ENCODE measurements around the gene DLGAP1. TPM values are rescaled to one million over a fixed set of nuclear protein-coding genes. Genes with fewer than 3 reads are reported as not detected.

The DLGAP1 gene
- total RNA-seq, 4 donors from 2014 or later = 1.2 to 1.4 (median 1.4) TPM

GRCh38 chr18:3623769-3624545 lies 831.1 kb downstream of the DLGAP1 start:
- WGBS = 31% methylated on average over 29 of the region's 30 CpGs
- H3K27ac ChIP-seq (replicated peaks in 1 of 4) = peak overlapping the region; percentile 68 to 86 (median 84)
- peak overlapping the region; percentile 1 to 24 (median 12) for H3K4me3 ChIP-seq
- H3K36me3 ChIP-seq = no peaks in the 10 kb centered on the region
- intact Hi-C loops (cut with DNase I) = loop anchor here (2.0 kb wide), 1 partner anchor 43 kb away; no protein-coding TSS in a partner anchor
- peaks cover 26 to 38% (median 37%) of the 10 kb centered on the region in 4 donors for H3K4me1 ChIP-seq
- H3K9me3 ChIP-seq = no peaks in the 10 kb centered on the region
- DNase-seq (ENCODE audit: extremely low spot score) = no peak
- TF ChIP-seq CTCF (IDR thresholded peaks at IDR 0.05) (no peak), POLR2A (IDR thresholded peaks at IDR 0.05; ENCODE audit: low read depth) (no peak), EP300 (IDR thresholded peaks at IDR 0.05) (peak; percentile 37), POLR2AphosphoS5 (IDR thresholded peaks at IDR 0.05) (peak; percentile 73 to 86)
- H3K27me3 ChIP-seq = no peaks in the 10 kb centered on the region

- WGBS = 92% methylated on average over 18 of the region's 18 CpGs
- H3K27ac ChIP-seq (replicated peaks in 1 of 4) = no peak overlapping the region
Measured at GRCh38 chr18:3620146-3621119, 834.7 kb downstream of the DLGAP1 start.

GRCh38 chr18:3619746-3620145 lies 835.4 kb downstream of the DLGAP1 start:
- Histone ChIP-seq H3K27me3 (no peaks in the 10 kb centered on the region), H3K4me1 (peaks cover 21 to 31% (median 30%) of the 10 kb centered on the region in 4 donors), H3K36me3 (no peaks in the 10 kb centered on the region), H3K4me3 (no peak overlapping the region), H3K9me3 (no peaks in the 10 kb centered on the region), H3K27ac (replicated peaks in 1 of 4) (no peak overlapping the region)
- no peak for DNase-seq (ENCODE audit: extremely low spot score)
- WGBS = 100% methylated on average over 4 of the region's 4 CpGs
- no peak for TF ChIP-seq POLR2A (IDR thresholded peaks at IDR 0.05; ENCODE audit: low read depth)
- no peak for TF ChIP-seq EP300 (IDR thresholded peaks at IDR 0.05)
- TF ChIP-seq POLR2AphosphoS5 (IDR thresholded peaks at IDR 0.05) = no peak
- no peak for TF ChIP-seq CTCF (IDR thresholded peaks at IDR 0.05)
- intact Hi-C loops (cut with DNase I) = no loop called here

More at GRCh38 chr18:3620146-3621119, 834.7 kb downstream of the DLGAP1 start:
- Histone ChIP-seq H3K9me3 (no peaks in the 10 kb centered on the region), H3K36me3 (no peaks in the 10 kb centered on the region), H3K4me1 (peaks cover 26 to 38% (median 37%) of the 10 kb centered on the region in 4 donors), H3K4me3 (no peak overlapping the region), H3K27me3 (no peaks in the 10 kb centered on the region)
- TF ChIP-seq CTCF (IDR thresholded peaks at IDR 0.05) = no peak
- TF ChIP-seq POLR2A (IDR thresholded peaks at IDR 0.05; ENCODE audit: low read depth) = no peak
- TF ChIP-seq EP300 (IDR thresholded peaks at IDR 0.05) = no peak
- TF ChIP-seq POLR2AphosphoS5 (IDR thresholded peaks at IDR 0.05) = no peak
- DNase-seq (ENCODE audit: extremely low spot score) = no peak
- intact Hi-C loops (cut with DNase I) = no loop called here

GRCh38 chr18:3619222-3619621 lies 835.9 kb downstream of the DLGAP1 start:
- intact Hi-C loops (cut with DNase I) = no loop called here

More at GRCh38 chr18:3619222-3619621, 835.9 kb downstream of the DLGAP1 start:
- Histone ChIP-seq H3K36me3 (no peaks in the 10 kb centered on the region), H3K27me3 (no peaks in the 10 kb centered on the region), H3K4me3 (no peak overlapping the region), H3K9me3 (no peaks in the 10 kb centered on the region), H3K4me1 (peaks cover 16 to 26% (median 25%) of the 10 kb centered on the region in 4 donors), H3K27ac (replicated peaks in 1 of 4) (no peak overlapping the region)
- WGBS = 99% methylated on average over 3 of the region's 3 CpGs
- DNase-seq (ENCODE audit: extremely low spot score) = no peak
- TF ChIP-seq POLR2A (IDR thresholded peaks at IDR 0.05; ENCODE audit: low read depth) (no peak), CTCF (IDR thresholded peaks at IDR 0.05) (no peak), POLR2AphosphoS5 (IDR thresholded peaks at IDR 0.05) (no peak), EP300 (IDR thresholded peaks at IDR 0.05) (no peak)
